GM21576 (cell line): ENCODE data around the gene APBB1IP.
"Not testable (repeated sequence)": the region's sequence is repeated elsewhere in the genome, so short reads cannot be mapped to it uniquely, and the experiment has no call there.

Experiments used
- ATAC-seq: cut with Tn5 transposase; IDR thresholded peaks from one replicate; pipeline ENCODE4 v1.9.1; 2021; ENCODE audit warnings: mild to moderate bottlenecking, moderate library complexity; ENCODE audit not compliant: unreplicated experiment

APBB1IP gene

GRCh38 chr10:26475386-26475785 lies 37.2 kb downstream of the APBB1IP start:
- ATAC-seq = no peak

- no peak for ATAC-seq
Measured at GRCh38 chr10:26477501-26477900, 39.4 kb downstream of the APBB1IP start.

- no peak for ATAC-seq
Measured at GRCh38 chr10:26478061-26478460, 39.9 kb downstream of the APBB1IP start.

GRCh38 chr10:26479766-26480492 lies 41.8 kb downstream of the APBB1IP start:
- ATAC-seq = peak; percentile 39

- no peak for ATAC-seq
Measured at GRCh38 chr10:26481315-26481692, 43.2 kb downstream of the APBB1IP start.

GRCh38 chr10:26481914-26482550 lies 43.9 kb downstream of the APBB1IP start:
- ATAC-seq = peak; percentile 39

GRCh38 chr10:26483554-26483953 lies 45.4 kb downstream of the APBB1IP start:
- ATAC-seq = no peak

- no peak for ATAC-seq
Measured at GRCh38 chr10:26485150-26485941, 47.2 kb downstream of the APBB1IP start.

- no peak for ATAC-seq
Measured at GRCh38 chr10:26486304-26486703, 48.2 kb downstream of the APBB1IP start.

GRCh38 chr10:26486990-26487850 lies 49.1 kb downstream of the APBB1IP start:
- ATAC-seq = peak; percentile 81

- no peak for ATAC-seq
Measured at GRCh38 chr10:26488344-26488743, 50.2 kb downstream of the APBB1IP start.

- no peak for ATAC-seq
Measured at GRCh38 chr10:26489081-26489480, 50.9 kb downstream of the APBB1IP start.

- not testable (repeated sequence) for ATAC-seq
Measured at GRCh38 chr10:26490367-26490766, 52.2 kb downstream of the APBB1IP start.

GRCh38 chr10:26491276-26491675 lies 53.1 kb downstream of the APBB1IP start:
- no peak for ATAC-seq

GRCh38 chr10:26491934-26492333 lies 53.8 kb downstream of the APBB1IP start:
- ATAC-seq = no peak

GRCh38 chr10:26492725-26493124 lies 54.6 kb downstream of the APBB1IP start:
- ATAC-seq = not testable (repeated sequence)

- no peak for ATAC-seq
Measured at GRCh38 chr10:26494018-26494417, 55.9 kb downstream of the APBB1IP start.

- no peak for ATAC-seq
Measured at GRCh38 chr10:26499426-26499825, 61.3 kb downstream of the APBB1IP start.

- ATAC-seq = no peak
Measured at GRCh38 chr10:26502986-26503385, 64.8 kb downstream of the APBB1IP start.

GRCh38 chr10:26503911-26504310 lies 65.8 kb downstream of the APBB1IP start:
- ATAC-seq = no peak

- not testable (repeated sequence) for ATAC-seq
Measured at GRCh38 chr10:26504429-26504828, 66.3 kb downstream of the APBB1IP start.
